Kidney capillary endothelial cell (primary cell): ENCODE data around the gene RAF1.
A peak's percentile ranks its signal among the peaks of the same experiment; 100 is the strongest.
"Not testable (repeated sequence)": the region's sequence is repeated elsewhere in the genome, so short reads cannot be mapped to it uniquely, and the experiment has no call there.

Source experiments
- DNase-seq: peaks from one replicate; pipeline ENCODE4 v3.0.0-alpha.2; 2018; ENCODE audit warnings: low spot score

RAF1 gene

DNA sequence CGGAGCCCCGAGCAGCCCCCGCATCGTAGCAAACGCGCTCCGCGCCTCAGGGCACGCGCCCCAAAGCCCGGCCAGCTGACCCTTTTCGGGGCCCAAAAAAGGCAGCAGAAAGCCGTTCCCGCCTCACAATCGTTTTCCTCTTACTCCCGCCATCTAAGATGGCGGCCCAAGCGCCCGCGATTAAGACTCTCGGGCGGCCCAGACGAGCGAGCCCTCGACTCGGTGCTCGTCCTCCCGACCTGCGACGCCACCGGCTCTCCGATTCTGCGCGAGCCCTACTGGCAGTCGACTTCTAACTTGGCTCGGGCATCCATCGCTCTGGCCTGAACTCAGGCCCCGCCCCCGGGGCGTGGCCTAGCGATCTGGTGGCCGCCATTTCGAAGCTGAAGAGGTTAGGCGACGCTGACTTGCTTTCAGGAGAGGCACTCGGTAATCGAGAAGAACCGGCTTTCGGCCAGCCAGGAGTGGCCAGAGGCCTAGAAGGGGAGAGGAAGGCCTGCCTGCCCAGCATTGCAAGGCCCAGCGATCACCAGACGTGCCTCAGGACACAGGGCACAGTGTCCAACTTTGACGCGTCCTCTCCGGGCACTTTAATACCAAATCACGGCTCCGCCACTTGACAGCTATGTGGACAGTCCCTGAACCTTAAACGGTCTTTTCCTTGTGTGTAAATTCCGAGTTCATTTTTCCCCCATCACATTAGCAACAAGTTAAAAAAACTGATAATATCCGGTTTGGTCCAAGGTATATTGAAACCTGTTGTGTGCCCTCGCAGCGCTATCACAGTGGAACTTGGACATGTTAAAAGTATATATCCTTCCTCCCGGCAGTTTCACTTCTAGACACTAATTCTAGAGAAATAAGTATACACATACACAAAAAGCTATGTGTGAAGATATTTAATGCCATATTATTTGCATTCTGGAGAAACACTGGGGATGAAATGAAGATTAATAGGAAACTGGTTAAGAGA, at the start of gene RAF1:
RAF1 (minus strand) TSS at position 182 of the 973 bp plus-strand sequence. CDS start 45,396 bp downstream, outside the sequence.
- peak; percentile 98 for DNase-seq

DNA sequence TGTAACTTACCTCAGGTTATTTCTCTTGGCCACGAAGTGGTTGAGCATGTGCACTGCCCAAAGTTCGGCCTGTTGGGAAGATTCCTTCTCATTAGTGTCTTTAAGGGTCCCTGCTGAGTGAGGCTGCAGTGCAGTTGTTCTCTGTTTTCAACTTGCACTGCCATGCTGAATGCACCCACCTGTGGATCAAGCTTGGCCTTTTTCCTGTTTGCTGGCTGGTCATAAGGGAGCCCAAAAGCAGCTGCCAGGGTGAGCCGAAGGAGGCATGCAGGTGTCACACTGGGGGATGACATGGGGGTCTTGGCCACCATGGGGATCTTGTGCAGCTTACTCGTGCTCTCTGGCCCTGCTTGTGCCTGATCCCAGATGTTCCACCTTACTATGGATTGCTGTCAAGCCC, 46.1 kb upstream of the RAF1 start:
- no peak for DNase-seq

DNA sequence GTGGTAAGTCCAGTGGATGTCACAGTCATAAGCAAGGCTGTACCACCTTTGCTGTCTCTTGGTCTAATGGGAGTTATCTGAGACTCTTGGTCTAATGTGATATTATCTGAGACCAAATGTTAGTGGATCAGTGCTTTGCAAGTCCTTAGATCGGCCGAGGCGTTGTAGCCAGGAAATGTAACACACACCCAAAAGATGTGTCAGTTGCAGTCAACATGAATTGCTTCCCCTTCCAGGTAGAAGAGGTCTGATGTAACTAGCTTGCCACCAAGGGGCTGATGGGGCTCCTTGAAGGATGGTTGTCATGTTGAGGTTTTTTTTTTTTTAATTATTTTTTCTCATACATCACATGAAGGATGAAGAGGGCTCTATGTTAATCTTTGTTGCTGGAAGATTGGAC, 45.4 kb upstream of the RAF1 start:
- no peak for DNase-seq

GRCh38 chr3:12708584-12709192, 44.8 kb upstream of the RAF1 start:
- no peak for DNase-seq

GRCh38 chr3:12707449-12707848, 43.5 kb upstream of the RAF1 start:
- no peak for DNase-seq

DNA sequence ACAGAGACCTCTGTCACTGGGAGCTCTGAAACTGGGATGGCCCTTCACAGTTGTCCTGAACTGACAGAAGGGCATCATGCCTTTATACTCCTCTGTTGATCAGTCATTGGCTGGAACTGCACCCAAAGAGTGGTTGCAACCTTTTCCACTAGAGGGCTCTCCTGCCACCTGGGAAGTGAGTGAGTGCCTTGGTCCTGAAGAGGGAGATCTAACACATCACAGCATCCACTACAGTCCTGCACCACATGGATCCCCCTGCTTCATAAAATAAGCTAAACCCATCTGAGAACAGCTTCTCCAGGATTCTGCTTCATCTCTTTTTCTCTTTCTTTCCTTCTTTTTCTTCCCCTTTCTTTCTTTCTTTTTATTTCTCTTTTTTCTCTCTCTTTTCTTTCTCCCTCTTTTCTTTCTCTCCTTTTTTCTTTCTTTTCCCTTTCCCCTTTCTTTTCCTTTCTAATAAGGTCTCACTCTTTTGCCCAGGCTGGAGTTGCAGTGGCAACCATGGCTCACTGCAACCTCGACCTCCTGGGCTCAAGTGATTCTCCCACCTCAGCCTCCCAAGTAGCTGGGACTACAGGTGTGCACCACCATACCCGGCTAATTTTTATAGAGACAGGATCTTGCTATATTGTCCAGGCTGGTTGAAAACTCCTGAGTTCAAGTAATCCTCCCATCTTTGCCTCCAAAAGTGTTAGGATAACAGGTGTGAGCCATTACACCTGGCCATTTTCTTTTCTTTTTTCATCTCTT, 42.8 kb upstream of the RAF1 start:
- DNase-seq, result peak; percentile 64

- no peak for DNase-seq
Measured at GRCh38 chr3:12705981-12706380, 42.1 kb upstream of the RAF1 start.

DNA sequence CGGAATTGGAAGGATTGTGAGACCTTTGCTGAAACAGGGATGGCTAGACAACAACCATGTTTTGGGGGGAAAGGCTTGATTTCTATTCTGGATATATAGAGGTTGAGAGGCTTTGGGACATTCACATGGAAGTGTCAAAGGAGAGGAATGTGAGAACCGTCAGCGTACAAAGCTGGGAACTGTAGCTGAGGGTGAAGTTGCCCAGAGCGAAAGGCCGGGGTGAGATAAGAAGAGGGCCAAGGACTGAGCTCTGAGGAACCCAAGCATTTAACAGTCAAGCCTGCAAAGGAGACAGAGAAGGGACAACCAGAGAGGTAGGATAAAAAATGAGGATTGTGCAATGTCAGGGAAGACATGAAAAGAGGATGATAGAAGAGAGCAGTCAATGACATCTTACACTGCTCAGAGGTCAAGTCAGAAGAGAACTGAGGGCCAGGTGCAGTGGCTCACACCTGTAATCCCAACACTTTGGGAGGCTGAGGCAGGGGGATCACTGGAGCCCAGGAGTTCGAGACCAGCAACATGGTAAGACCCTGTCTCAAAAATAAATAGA, 41.5 kb upstream of the RAF1 start:
- no peak for DNase-seq

DNA sequence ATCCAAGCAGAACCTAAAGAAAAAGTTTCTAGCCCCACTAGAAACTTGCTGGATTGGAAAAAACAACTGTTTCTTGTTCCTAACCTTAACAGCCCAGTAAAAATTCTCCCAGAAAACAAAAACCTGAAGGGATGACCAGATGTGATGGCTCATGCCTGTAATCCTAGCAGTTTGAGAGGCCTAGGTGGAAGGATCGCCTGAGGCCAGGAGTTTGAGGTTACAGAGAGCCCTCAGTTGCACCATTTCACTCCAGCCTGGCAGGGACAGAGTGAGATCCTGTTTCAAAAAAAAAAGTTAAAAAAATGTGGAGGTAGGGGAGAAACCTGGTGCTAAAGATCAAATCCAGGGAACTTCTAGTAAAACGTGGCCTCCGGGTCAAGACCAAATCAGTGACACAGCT, 38.6 kb upstream of the RAF1 start:
- no peak for DNase-seq

DNA sequence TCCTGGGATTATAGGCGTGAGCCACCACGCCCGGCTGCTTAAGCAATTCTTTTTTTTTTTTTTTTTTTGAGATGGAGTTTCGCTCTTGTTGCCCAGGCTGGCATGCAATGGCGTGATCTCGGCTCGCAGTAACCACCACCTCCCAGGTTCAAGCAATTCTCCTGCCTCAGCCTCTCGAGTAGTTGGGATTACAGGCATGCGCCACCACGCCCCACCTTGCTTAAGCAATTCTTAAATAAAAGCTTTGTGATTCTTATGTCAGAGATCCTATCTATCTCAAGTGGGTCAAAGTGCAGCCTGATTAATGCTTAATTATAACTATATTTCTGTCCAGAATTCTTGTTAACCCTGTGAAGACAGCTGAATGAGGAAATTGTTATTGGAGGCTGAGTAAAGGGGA, 37.7 kb upstream of the RAF1 start:
- DNase-seq, result not testable (repeated sequence)

DNA sequence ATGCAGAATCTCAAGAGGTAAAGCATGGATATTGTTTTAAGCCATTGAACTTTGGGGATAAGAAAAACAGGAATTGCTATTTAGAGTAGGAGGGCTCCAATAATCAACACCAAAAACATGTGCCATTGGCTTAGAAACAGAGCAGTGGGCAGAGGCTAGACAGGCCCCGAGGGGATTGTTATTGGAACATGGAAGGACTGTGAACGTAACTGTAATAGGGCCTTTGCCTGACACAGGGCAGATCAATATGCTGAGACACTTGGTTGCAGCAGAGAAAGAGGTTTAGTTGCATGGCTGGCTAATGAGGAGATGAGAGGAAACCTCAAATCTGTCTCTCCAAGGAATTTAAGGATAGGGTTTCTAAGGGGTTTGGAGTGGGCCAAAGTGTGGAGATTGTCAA, 36.9 kb upstream of the RAF1 start:
- no peak for DNase-seq

- DNase-seq, result no peak
Measured at GRCh38 chr3:12695916-12696315, 32.0 kb upstream of the RAF1 start.

DNA sequence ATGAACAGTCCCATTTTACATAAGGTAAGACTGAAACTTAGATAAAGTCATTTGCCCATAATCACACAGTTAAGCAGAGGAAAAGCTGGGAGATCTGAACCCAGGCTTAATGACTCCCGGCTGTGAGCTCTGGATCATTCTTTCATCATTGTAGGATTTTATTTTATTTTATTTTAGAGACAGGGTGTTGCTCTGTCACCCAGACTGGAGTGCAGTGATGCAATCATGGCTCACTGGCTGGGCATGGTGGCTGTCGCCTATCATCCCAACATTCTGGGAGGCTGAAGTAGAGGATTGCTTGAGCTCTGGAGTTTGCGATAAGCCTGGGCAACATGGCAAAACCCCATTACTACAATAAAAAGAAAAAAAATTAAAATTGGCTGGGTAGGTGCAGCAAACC, 31.2 kb upstream of the RAF1 start:
- DNase-seq, result no peak

- no peak for DNase-seq
Measured at GRCh38 chr3:12692444-12692843, 28.5 kb upstream of the RAF1 start.

GRCh38 chr3:12689997-12690711, 26.2 kb upstream of the RAF1 start:
- DNase-seq, result no peak

- no peak for DNase-seq
Measured at GRCh38 chr3:12687948-12688347, 24.0 kb upstream of the RAF1 start.

DNA sequence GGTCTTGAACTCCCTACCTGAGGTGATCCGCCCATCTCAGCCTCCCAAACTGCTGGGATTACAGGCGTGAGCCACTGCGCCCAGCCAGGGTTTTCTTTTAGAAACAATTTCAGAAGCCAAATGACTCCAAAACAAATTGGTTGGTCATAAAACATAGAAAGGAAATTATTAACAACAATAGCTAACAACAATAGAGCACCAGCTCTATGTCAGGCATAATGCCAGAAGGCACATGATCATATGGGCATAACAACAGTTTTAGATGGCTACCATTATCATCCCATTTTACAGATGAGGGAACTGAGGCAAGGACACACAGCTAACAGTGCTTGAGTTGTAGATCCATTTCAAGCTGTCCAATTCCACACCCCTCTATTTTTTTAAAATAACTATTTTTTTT, 22.2 kb upstream of the RAF1 start:
- DNase-seq, result no peak

DNA sequence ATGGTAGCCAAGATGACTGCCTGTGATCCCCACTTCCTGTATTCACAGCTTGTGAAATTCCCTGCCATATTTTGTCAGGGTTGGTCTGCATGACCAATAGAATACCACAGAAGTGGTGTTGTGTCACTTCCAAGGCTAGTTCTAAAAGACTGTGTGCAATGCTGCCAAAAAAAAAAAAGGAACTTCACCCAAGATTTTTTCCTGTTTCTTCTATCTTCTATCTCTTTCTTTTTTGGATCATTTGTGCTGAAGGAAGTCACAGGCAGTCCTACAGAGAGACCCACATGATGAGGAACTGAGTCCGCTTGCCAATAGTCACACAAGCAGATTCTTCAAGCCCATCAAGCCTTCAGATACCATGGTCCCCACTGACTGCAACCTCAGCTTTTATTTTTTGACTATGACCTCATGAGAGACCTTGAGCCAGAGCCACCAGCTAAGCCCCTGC, 18.1 kb upstream of the RAF1 start:
- no peak for DNase-seq

DNA sequence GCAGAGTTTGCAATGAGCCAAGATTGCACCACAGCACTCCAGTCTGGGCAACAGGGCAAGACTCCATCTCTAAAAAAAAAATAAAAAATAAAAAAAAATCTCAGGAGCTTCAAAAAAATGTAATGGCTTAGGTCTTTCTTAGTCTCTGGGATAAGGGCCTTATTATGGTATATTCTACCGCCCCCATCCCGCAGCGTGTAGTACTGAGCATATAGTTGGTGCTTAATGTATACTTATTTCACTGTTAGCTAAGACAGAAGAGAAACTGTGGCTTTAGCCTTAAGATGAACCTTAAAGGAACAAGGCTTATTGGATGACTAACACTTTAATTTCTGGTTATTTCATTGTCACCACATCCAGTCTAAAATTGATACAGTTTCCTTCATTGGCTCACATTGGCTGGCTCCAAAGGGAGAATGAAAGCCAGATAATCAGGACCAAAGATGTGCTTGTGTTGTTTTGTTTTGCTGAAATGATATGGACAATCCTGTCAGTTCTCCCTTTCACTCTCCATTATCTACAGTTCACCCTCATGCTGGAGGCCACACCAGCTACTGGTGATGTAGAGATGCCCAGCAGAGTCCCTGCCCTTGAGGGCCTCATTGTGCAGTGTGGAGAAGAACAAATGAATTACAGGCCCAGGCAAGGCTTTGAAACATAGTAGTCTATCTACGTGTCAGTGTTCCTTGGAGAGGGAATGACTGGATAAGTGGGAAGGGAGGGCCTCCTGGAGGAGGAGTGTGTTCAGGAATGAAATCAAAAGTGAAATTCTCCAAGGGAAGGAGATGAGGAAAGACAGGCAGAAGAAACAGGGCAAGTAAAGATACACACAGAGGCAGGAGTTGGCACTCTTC, 17.4 kb upstream of the RAF1 start:
- DNase-seq, result no peak

DNA sequence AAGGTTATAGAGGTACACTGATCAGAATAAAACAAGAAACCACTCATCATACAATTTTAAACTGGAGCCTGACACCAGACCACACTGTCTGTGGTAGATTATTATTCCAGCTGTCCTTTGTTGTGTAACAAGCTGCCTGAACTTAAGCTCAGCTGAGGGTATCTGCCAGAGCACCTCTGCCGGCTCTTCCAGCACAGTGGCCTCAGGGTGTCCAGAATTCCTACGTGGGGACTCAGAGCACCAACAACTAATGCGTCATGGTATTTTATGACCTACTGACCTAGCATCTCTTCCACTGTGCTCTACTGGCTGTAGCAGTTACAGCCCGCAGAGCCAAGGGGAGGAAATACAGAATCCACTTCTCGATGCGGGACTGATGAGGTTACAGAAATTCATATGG, 15.6 kb upstream of the RAF1 start:
- no peak for DNase-seq

DNA sequence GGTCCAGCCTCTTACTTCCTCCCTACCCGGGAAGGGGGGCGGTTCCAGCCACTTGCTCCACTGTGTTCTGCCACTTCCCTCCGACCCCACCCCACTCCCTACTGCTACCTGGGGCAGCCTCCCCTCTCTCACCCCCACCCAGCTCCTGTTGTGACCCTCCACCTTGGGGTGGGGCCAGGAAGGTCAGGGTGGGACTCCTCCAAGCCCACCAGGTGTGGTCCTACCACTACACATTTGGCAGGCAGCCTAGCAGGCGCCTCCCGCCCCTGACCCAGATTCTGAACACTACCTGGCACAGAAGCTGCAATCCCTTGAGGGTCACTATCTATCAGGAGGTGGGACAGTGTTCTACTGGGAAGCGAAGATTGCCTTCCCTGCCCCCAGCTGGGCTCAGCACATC, 13.7 kb upstream of the RAF1 start:
- no peak for DNase-seq
